CD14-positive monocyte (primary cell): ENCODE measurements around the gene SS18L1. TPM values are rescaled to one million over a fixed set of nuclear protein-coding genes. Genes with fewer than 3 reads are reported as not detected.

Experiments
- DNase-seq, 3 donors: peaks; one replicate each; pipeline ENCODE4 v3.0.0-alpha.2; 2011 to 2022
- H2AFZ ChIP-seq: 2 replicates; pipeline ENCODE4 v1.6.0; 2012; ENCODE audit warnings: mild to moderate bottlenecking, low read depth, low read length, inconsistent platforms; ENCODE audit not compliant: insufficient read depth, poor library complexity, severe bottlenecking
- H3K27ac ChIP-seq, 2 donors: 1 replicate in 1 of 2; 2 replicates in 1 of 2; pipeline ENCODE4 v1.5.1; 2012 to 2013; ENCODE audit warnings: low read length in 2 of 2, control low read depth in 1 of 2, inconsistent platforms in 1 of 2, low read depth in 1 of 2, mild to moderate bottlenecking in 1 of 2
- H3K27me3 ChIP-seq, 2 donors: one replicate each; pipeline versions ENCODE4 v1.6.0 to v1.6.1; 2011 to 2013; ENCODE audit warnings: low read length in 2 of 2; ENCODE audit not compliant: control insufficient read depth in 2 of 2, insufficient read depth in 2 of 2
- H3K36me3 ChIP-seq, 2 donors: replicated peaks in 1 of 2; 1 replicate in 1 of 2; 2 replicates in 1 of 2; pipeline versions ENCODE4 v1.5.1 to v1.6.1; 2012 to 2013; ENCODE audit warnings: low read length in 2 of 2, control low read depth in 1 of 2, inconsistent platforms in 1 of 2, mild to moderate bottlenecking in 1 of 2; ENCODE audit not compliant: insufficient read depth in 2 of 2, control insufficient read depth in 1 of 2
- H3K4me1 ChIP-seq, 2 donors: 1 replicate in 1 of 2; 2 replicates in 1 of 2; pipeline versions ENCODE4 v1.5.1 to v1.6.1; 2012 to 2013; ENCODE audit warnings: low read length in 2 of 2, control low read depth in 1 of 2, inconsistent platforms in 1 of 2, mild to moderate bottlenecking in 1 of 2, moderate library complexity in 1 of 2; ENCODE audit not compliant: insufficient read depth in 2 of 2, control insufficient read depth in 1 of 2
- H3K4me2 ChIP-seq: replicated peaks from 2 replicates; pipeline ENCODE3; 2012; ENCODE audit warnings: low read length, moderate library complexity, mild to moderate bottlenecking; ENCODE audit not compliant: poor library complexity, severe bottlenecking; ENCODE audit errors: extremely low read depth
- H3K4me3 ChIP-seq, 3 experiments: fragments of 200-600 bp in 1 of 3; sonication (generic) in 1 of 3; replicated peaks in 1 of 3; 1 replicate in 2 of 3; 2 replicates in 1 of 3; pipeline ENCODE4 v1.5.1; 2011 to 2013; ENCODE audit warnings: low read length in 3 of 3, mild to moderate bottlenecking in 3 of 3, control low read depth in 2 of 3, low read depth in 2 of 3, inconsistent platforms in 1 of 3, moderate library complexity in 1 of 3
- H3K79me2 ChIP-seq: 2 replicates; pipeline ENCODE4 v1.6.0; 2012; ENCODE audit warnings: mild to moderate bottlenecking, control low read depth, inconsistent platforms, low read length, moderate library complexity; ENCODE audit not compliant: insufficient read depth
- H3K9ac ChIP-seq: 2 replicates; pipeline ENCODE4 v1.6.0; 2017; ENCODE audit warnings: low read length, mild to moderate bottlenecking; ENCODE audit not compliant: insufficient read depth, poor library complexity, severe bottlenecking
- H3K9me3 ChIP-seq, 2 donors: replicated peaks in 1 of 2; 1 replicate in 1 of 2; 2 replicates in 1 of 2; pipeline versions ENCODE4 v1.5.1 to v1.6.1; 2012 to 2013; ENCODE audit warnings: low read length in 2 of 2, control low read depth in 1 of 2; ENCODE audit not compliant: control insufficient read depth in 1 of 2, insufficient read depth in 1 of 2
- H4K20me1 ChIP-seq: 2 replicates; pipeline ENCODE4 v1.6.0; 2012; ENCODE audit warnings: mild to moderate bottlenecking, low read length, control low read depth, moderate library complexity; ENCODE audit not compliant: insufficient read depth
- H3K27ac Mint-ChIP-seq, 7 donors: one replicate each; pipeline ENCODE4 v1.8.0; 2020; ENCODE audit warnings: mild to moderate bottlenecking in 7 of 7, mixed read lengths in 7 of 7, moderate library complexity in 6 of 7, inconsistent platforms in 2 of 7
- H3K27me3 Mint-ChIP-seq, 3 donors: one replicate each; pipeline ENCODE4 v1.8.0; 2021 to 2022; ENCODE audit warnings: low read depth in 3 of 3, mild to moderate bottlenecking in 3 of 3, mixed read lengths in 3 of 3, moderate library complexity in 3 of 3, inconsistent platforms in 1 of 3
- H3K36me3 Mint-ChIP-seq, 2 donors: one replicate each; pipeline ENCODE4 v1.8.0; 2020; ENCODE audit warnings: mixed read lengths in 2 of 2, inconsistent platforms in 1 of 2, mild to moderate bottlenecking in 1 of 2
- H3K4me1 Mint-ChIP-seq: one replicate; pipeline ENCODE4 v1.8.0; 2020; ENCODE audit warnings: mild to moderate bottlenecking, mixed read lengths
- H3K4me3 Mint-ChIP-seq, 2 donors: one replicate each; pipeline ENCODE4 v1.8.0; 2020; ENCODE audit warnings: mild to moderate bottlenecking in 2 of 2, mixed read lengths in 2 of 2, moderate library complexity in 1 of 2
- H3K9me3 Mint-ChIP-seq, 7 donors: one replicate each; pipeline ENCODE4 v1.8.0; 2020 to 2022; ENCODE audit warnings: mixed read lengths in 7 of 7, mild to moderate bottlenecking in 6 of 7, moderate library complexity in 6 of 7, inconsistent platforms in 2 of 7
- CTCF ChIP-seq: fragments of 200-600 bp; IDR thresholded peaks from one replicate; pipeline ENCODE4 v1.8.0; 2022; ENCODE audit warnings: antibody characterized with exemption, mild to moderate bottlenecking
- WGBS: methylation state at CpG from one replicate; pipeline ENCODE4 v1.1.5; 2013; ENCODE audit warnings: missing lambda C conversion rate; ENCODE audit not compliant: insufficient coverage; 5-methylcytosine and 5-hydroxymethylcytosine counted together
- intact Hi-C, 2 donors: fragments of 100-400 bp; cut with micrococcal nuclease; formaldehyde crosslinking; loops; one replicate each; pipeline versions ENCODE4 v1.15.0 to v1.15.1; 2023
- polyA plus RNA-seq, 3 donors: library from polyadenylated mRNA; depleted of rRNA in 1 of 3; unstranded in 2 of 3; stranded (reverse) in 1 of 3; fragments of 300-500 nt in 2 of 3; fragments of >200 nt in 1 of 3; fragmentation: Illumina TruSeq in 2 of 3; gene quantifications; 1 replicate in 2 of 3; 2 replicates in 1 of 3; pipeline ENCODE4 v1.2.3, GENCODE V29; 2012 to 2021

SS18L1 gene
- polyA plus RNA-seq, 3 donors: 0.75 to 16.5 (median 1.1) TPM

DNA sequence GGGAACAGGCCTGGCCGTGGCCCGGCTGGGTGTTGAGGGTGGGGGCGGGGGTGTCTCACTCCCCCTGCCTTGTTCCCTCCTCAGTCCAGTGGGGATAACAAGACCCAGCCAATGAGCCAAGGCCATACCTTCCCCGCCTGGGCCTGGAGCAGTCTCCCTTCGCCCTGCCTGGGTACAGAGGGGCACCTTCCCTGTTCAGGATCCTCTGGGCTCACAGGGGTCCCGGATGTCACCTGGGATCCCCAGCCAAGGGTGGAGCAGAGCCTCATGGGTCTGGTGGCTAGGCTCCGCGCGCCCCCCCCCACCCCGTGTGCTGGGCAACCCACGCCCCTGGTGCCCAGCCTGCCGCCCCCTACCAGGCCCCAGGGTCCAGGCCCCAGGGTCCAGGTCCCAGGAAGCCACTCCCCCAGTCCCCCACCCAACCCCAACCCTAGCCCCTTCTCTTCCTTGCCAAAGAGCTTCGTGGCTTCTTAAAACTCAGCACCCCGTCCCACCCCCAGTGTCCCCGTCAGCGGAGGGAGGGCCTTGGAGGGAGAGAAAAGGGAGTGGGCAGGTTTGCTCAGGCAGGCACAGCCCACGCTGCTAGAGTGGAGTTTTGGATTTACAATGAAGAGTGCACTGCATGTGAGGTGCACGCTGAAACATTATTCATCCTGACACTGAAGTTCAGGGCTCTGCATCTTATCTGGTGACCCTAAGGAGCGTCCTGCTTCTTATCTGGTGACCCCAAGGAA, 64.7 kb downstream of the SS18L1 start:
- intact Hi-C loops: no loop called here
- no peak overlapping the region for H3K27ac ChIP-seq
- H3K36me3 ChIP-seq: peaks cover 0 to 5% of the 10 kb centered on the region in 2 donors
- no peaks in the 10 kb centered on the region for H3K79me2 ChIP-seq
- Mint-ChIP-seq H3K36me3 (peaks cover 3 to 11% of the 10 kb centered on the region in 2 donors), H3K4me1 (no peaks in the 10 kb centered on the region), H3K4me3 (no peak overlapping the region), H3K27me3 (peaks cover 2 to 22% (median 4%) of the 10 kb centered on the region in 3 donors), H3K27ac (no peak overlapping the region), H3K9me3 (no peaks in the 10 kb centered on the region)
- no peak overlapping the region for H2AFZ ChIP-seq
- 92% methylated on average over 5 of the region's 19 CpGs for WGBS
- no peak overlapping the region for H3K4me3 ChIP-seq
- no peak for TF ChIP-seq CTCF
- no peak overlapping the region for H3K4me2 ChIP-seq
- no peaks in the 10 kb centered on the region for H4K20me1 ChIP-seq
- H3K27me3 ChIP-seq: peaks cover 0 to 9% of the 10 kb centered on the region in 2 donors
- no peak for DNase-seq
- H3K9me3 ChIP-seq: no peaks in the 10 kb centered on the region
- H3K4me1 ChIP-seq: no peaks in the 10 kb centered on the region
- H3K9ac ChIP-seq: no peak overlapping the region

- H3K27ac Mint-ChIP-seq: no peak overlapping the region
- Histone ChIP-seq H3K4me1 (no peaks in the 10 kb centered on the region), H3K27me3 (peaks cover 0 to 9% of the 10 kb centered on the region in 2 donors), H3K27ac (no peak overlapping the region), H3K9me3 (no peaks in the 10 kb centered on the region), H3K4me3 (no peak overlapping the region), H4K20me1 (no peaks in the 10 kb centered on the region), H3K4me2 (no peak overlapping the region), H2AFZ (no peak overlapping the region), H3K79me2 (no peaks in the 10 kb centered on the region), H3K9ac (no peak overlapping the region), H3K36me3 (no peaks in the 10 kb centered on the region)
- no peak for TF ChIP-seq CTCF
- 63% methylated on average over 15 of the region's 27 CpGs for WGBS
- DNase-seq: no peak
- H3K4me1 Mint-ChIP-seq: no peaks in the 10 kb centered on the region
- no peak overlapping the region for H3K4me3 Mint-ChIP-seq
- H3K27me3 Mint-ChIP-seq: peaks cover 3 to 22% (median 9%) of the 10 kb centered on the region in 3 donors
- H3K36me3 Mint-ChIP-seq: peaks cover 0 to 6% of the 10 kb centered on the region in 2 donors
- no peaks in the 10 kb centered on the region for H3K9me3 Mint-ChIP-seq
- intact Hi-C loops: no loop called here
Measured at GRCh38 chr20:62208795-62209755, 65.5 kb downstream of the SS18L1 start.
